HUDEP-2 (cell line): ENCODE data around the gene MUC4.
"Not testable (repeated sequence)": the region's sequence is repeated elsewhere in the genome, so short reads cannot be mapped to it uniquely, and the experiment has no call there.

Experiments
- DNase-seq, 76 experiments: peaks; one replicate each; lab custom pipeline; 2025; ENCODE audit not compliant: unreplicated experiment in 76 of 76; lab: John Stamatoyannopoulos, UW

Gene MUC4

DNA sequence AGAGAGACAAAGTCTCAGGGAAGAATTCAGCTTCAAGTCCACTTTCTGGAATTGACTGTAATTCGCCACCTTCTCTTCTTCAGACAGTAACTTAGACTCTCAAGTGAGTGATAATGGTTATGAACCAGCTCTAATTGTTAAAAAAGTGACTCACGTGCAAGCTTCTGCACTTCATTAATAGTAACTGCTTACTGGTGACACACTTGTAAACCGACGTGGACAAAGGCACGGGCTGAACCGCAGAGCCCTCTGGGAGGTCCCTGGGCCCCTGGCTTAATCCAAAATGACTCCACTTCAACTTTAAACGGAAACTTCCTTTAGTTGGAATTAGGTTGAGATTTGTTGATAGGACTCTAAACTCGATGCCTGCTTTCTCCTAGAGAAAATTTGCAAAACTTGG is 17.0 kb downstream of the MUC4 start:
- DNase-seq = no peak

DNA sequence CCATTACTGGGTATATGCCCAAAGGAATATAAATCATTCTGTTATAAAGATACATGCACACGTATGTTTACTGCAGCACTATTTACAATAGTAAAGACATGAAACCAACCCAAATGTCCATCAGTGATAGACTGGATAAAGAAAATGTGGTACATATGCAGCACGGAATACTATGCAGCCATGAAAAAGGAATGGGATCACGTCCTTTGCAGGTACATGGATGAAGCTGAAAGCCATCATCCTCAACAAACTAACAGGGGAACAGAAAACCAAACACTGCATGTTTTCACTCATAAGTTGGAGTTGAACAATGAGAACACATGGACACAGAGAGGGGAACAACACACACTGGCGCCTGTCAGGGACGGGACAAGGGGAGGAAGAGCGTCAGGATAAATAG is 19.1 kb downstream of the MUC4 start:
- DNase-seq = not testable (repeated sequence)

- no peak for DNase-seq
Measured at GRCh38 chr3:195790901-195791300, 20.8 kb downstream of the MUC4 start.

GRCh38 chr3:195788711-195789581 is 22.8 kb downstream of the MUC4 start:
- no peak for DNase-seq

DNA sequence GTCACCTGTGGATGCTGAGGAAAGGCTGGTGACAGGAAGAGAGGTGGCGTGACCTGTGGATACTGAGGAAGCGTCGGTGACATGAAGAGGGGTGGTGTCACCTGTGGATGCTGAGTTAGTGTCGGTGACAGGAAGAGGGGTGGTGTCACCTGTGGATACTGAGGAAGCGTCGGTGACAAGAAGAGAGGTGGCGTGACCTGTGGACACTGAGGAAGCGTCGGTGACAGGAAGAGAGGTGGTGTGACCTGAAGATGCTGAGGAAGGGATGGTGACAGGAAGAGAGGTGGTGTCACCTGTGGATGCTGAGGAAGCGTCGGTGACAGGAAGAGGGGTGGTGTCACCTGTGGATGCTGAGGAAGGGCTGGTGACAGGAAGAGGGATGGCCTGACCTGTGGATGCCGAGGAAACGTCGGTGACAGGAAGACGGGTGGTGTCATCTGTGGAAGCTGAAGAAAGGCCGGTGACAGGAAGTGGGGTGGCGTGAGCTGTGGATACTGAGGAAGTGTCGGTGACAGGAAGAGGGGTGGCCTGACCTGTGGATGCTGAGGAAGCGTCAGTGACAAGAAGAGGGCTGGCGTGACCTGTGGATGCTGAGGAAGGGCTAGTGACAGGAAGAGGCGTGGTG is 25.8 kb downstream of the MUC4 start:
- DNase-seq = not testable (repeated sequence)

- DNase-seq = not testable (repeated sequence)
Measured at GRCh38 chr3:195784031-195784430, 27.7 kb downstream of the MUC4 start.

DNA sequence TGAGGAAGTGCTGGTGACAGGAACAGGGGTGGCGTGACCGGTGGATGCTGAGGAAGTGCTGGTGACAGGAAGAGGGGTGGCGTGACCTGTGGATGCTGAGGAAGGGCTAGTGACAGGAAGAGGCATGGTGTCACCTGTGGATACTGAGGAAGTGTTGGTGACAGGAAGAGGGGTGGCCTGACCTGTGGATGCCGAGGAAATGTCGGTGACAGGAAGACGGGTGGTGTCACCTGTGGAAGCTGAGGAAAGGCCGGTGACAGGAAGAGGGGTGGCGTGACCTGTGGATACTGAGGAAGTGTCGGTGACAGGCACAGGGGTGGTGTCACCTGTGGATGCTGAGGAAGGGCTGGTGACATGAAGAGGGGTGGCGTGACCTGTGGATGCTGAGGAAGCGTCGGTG is 30.5 kb downstream of the MUC4 start:
- not testable (repeated sequence) for DNase-seq

GRCh38 chr3:195777975-195778374 is 33.8 kb downstream of the MUC4 start:
- DNase-seq = no peak

DNA sequence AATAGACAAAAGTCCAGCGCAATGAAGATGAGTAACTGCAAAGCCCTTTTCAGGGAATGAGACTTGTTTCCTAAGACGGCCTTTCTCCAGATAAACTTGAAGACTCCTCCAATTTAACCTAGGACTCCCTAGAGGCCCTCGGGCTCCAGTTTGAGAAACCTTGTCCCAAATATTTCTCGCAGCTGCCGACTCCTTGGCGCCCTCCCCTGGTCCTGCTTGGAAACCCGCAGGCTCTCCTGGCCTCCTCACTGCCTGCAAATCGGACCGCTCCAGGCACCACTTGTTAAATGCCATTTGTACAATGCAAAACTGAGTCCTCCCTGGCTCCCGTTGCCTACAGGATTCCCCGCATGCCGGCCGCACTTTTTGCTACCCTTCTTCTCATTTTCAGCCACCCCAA is 36.8 kb downstream of the MUC4 start:
- peak in 28 of 76 experiments; percentile 2 to 41 (median 16) for DNase-seq

- DNase-seq = no peak
Measured at GRCh38 chr3:195773956-195774537, 37.7 kb downstream of the MUC4 start.

- DNase-seq = no peak
Measured at GRCh38 chr3:195771646-195772300, 40.0 kb downstream of the MUC4 start.

DNA sequence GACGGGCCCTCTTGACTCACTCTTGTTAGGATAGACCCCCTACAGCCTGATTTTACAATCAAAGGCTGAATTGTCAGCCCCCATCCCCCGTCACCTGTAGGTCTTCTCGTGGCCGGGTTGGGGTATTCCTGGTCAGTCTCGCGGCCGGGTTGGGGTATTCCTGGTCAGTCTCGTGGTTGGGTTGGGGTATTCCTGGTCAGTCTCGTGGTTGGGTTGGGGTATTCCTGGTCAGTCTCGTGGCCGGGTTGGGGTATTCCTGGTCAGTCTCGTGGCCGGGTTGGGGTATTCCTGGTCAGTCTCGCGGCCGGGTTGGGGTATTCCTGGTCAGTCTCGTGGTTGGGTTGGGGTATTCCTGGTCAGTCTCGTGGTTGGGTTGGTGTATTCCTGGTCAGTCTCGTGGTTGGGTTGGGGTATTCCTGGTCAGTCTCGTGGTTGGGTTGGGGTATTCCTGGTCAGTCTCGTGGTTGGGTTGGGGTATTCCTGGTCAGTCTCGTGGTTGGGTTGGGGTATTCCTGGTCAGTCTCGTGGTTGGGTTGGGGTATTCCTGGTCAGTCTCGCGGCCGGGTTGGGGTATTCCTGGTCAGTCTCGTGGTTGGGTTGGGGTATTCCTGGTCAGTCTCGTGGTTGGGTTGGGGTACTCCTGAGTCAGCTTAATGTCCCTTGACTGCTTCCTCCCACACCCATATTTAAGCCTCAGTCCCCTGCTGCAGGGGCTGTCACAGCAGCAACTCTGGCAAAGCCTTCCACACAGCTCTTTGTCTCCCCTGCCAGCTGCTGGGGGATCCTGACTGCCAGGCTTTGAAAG is 40.7 kb downstream of the MUC4 start:
- DNase-seq = not testable (repeated sequence)

DNA sequence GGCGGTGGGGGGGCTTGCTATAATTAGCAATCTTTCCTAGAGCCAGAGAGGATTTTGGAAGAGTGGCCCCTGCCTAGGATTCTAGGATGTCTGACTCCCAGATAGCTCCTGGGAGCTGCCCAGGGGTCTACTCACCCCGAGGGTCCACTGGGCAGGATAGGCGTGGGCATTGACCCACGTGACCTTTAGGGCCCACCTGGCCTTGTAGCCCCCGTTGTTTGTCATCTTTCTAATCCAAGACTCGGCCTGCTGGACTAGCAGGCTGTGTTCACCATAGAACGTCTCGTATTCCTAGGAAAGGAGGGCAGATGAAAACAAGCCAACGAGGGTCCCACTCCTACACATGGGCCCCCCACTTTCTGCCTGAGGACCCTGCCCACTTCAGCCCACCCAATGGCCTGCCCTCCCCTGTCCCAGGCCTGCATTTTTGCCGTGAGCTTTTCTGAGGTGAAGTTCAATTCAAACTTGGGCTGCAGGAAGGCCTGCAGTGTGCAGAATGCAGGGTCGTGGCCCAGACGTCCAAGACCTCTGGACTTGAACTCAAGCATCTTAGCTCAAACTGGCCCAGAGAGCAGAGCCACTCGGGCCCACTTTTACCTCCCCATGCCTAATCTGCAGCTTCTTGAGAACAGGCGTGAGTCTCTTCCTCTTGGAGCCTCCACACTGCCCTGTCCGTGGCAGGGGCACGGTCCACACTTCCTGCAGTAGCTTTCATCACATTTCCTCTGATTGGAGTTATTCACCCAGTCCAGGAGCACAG is 41.5 kb downstream of the MUC4 start:
- DNase-seq = no peak

DNA sequence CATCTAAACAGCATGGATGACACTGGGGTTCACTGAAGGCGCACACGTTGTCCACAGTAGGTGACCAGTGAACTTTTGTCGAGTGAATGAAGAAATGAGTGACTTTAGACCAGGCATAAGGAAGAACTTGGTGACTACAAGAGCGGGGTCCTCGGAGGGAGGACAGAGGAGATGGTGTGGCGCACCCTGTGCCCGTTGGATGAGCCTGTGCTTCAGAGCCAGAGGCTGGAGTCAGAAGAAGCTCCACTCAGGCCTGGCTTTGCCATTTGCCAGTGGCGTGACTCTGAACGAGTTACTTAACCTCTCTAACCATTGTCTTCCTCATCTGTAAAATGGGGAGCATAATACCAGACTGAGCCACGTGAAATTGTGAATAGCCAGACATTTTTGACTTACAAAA is 42.2 kb downstream of the MUC4 start:
- DNase-seq = no peak

- DNase-seq = no peak
Measured at GRCh38 chr3:195768831-195769303, 42.9 kb downstream of the MUC4 start.

DNA sequence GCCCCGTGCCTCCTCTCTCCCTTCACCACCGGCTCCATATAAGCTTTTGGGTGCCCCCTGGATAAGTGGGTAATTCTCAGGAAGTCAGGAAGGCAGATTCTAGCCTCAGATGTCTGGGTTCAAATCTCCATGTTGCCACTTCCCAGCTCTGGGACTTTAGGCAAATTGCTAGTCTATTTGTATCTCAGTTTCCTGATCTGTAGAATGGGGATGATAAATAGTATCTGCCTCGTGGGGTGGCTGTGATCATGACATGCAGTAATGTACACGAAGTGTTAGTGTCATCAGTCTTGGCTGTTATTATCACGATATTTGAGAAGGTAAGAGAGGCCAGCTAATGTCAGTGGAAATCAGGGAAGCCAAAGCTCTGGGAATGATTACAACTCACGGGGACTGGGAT is 43.3 kb downstream of the MUC4 start:
- no peak for DNase-seq

DNA sequence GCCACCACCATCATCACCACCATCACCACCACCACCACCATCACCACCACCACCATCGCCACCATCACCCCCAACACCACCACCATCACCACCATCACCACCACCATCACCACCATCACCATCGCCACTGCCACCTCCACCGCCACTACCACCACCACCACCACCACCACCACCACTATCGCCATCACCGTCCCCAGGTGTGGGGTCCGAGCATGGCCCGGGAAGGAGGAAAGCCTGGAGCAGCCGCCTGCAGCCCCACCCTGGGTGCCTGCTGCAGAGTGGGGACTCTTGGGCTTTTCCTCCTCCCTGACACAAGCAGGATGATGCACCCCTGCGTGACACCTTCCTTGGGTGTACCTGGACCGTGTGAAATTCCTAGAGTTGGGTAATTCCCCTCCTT is 43.9 kb downstream of the MUC4 start:
- no peak for DNase-seq

- no peak for DNase-seq
Measured at GRCh38 chr3:195766671-195767070, 45.1 kb downstream of the MUC4 start.

- DNase-seq = no peak
Measured at GRCh38 chr3:195764961-195765706, 46.6 kb downstream of the MUC4 start.
